ENCODE results near the gene TBC1D22A.

GRCh38 chr22:46914916-46915894 is 152.8 kb downstream of the TBC1D22A start:
- no peak for TF ChIP-seq CTCF (IDR thresholded peaks at IDR 0.05)
- no peak for TF ChIP-seq POLR2A (IDR thresholded peaks at IDR 0.05)
